C1 segment of cervical spinal cord (tissue), 14 donors: ENCODE data around the gene DNMT3L.

ENCODE experiments used
- DNase-seq, 14 donors: peaks; one replicate each; lab custom pipeline; 2025; lab: John Stamatoyannopoulos, UW

DNMT3L gene

DNA sequence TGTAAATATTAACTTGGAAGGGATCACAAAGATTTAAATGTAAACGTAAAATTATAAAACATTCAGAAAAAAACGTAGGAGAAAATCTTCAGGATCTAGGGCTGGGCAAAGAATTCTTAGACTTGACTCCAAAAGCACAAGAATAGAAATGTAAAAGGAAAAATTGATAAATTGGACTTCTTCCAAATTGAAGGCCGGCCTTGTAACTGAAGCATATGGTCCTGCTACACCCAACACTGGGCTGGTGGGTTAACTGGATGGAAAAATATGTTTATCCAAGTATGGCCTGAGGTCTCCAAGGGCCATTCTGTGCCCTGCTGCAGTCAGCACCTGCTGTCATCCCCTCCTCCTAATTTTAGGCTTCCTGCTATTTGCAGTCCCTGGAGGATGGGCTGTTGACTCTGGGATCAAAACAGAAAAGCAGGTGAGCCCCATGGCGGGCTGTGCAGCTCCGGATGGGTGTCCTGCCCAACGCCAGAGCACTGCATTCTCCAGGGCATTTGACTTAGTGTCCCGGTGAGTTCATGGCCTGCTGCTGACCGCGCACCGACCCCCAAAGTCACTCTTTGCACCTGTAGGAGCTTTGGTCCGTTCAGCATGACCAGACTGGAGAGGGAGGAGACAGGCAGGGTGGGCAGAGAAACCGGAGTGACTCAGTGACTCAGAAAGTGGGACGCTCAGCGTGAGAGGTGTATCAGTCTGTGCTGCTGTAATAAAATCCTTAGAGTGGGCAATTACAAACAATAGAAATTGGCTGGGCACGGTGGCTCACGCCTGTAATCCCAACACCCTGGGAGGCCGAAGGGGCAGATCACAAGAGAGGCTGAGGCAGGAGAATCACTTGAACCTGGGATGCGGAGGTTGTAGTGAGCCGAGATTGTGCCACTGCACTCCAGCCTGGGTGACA lies 17.9 kb upstream of the DNMT3L start:
- DNase-seq: no peak

DNA sequence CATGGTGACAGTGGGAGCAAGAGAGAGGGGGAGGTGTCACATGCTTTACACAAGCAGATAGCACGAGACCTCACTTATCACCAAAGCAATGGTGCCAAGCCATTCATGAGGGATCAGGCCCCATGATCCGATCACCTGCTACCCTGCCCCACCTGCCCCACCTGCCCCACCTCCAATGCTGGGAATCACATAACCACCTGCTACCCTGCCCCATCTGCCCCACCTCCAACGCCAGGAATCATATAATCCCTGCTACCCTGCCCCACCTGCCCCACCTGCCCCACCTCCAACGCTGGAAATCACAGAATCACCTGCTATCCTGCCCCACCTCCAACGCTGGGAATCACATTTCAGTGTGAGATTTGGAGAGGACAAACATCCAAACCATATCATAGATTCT lies 13.3 kb upstream of the DNMT3L start:
- DNase-seq: no peak

DNA sequence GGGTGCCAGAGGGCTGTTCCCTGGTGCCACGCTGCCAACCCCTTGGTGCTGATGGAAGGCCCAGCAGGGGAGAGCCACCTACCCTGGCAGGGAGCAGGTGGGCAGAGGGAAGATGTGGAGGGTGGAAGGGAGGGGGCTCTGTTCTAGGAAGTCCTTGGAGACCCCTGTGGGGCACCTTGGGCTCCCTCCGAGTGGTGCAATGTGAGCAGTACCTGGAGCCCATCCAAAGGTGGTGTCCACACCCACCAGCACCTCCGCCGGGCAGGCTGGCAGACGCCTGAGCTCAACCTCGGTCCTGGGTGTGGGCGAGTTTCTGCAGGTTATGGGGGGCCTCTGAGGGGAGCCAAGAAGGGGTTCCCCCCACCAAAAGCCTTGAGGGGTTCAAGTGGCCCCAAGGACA lies 11.3 kb upstream of the DNMT3L start:
- no peak for DNase-seq

DNA sequence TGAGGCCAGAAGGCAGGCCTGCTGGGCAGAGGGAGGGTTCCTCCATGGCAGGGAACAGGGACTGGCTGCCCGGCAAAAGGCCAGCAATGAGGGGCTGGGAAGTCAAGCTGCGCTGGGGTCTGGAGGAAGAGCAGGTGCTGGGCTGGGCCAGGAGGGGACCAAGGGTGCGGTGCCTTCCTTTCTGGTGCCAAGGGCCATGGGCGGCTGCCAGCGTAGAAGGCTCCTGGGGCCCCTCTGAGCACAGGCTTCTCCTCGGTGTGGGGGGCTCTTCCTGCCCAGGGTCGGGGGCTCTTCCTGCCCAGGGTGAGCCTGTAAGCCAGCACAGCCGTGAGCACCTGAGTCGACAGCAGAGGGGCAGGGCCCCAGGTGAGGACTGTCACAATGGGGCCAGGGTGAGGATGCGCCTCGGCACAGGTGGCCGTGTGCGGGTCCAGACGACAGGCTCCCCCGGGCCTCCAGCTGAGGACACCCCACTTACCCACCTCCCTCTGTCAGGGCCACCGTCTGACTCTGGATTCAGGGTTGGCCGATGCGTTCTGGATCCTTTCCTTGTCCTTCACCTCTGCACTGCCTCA lies 10.7 kb upstream of the DNMT3L start:
- no peak for DNase-seq

DNA sequence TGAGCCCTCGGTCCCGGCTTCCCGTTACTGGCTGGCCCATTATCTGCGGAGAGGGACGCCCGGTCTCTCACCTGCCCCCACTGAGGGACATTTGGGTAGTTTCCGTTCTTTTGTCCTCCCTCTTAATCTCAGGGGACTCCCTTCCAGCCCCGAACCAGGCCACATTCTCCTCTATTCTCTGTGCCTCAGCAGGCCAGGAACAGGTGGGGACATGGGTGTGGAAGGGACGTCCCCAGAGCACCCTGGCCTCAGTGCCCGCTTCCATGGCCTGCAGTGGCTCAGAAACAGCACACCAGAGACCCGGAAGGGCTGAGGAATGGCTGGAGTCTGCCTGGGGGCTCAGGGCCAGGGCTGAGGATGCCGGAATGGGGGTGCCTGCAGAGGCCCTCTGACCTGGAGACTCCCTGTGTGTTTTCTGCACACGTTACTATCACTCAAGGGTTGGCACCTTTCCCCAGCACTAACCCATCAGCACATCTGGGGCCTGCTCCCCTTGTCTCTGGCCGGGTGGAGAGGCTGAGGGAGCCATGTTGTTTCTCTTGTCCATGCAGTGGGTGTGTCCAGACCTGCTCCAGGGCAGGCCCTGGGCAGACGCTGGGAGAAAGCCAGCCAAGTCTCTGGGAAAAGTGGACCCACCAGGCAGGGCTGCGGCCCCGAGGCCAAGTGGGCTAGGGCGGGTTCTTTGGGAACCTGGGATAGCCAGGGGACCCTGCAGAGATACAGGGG lies 10.0 kb upstream of the DNMT3L start:
- DNase-seq: no peak

DNA sequence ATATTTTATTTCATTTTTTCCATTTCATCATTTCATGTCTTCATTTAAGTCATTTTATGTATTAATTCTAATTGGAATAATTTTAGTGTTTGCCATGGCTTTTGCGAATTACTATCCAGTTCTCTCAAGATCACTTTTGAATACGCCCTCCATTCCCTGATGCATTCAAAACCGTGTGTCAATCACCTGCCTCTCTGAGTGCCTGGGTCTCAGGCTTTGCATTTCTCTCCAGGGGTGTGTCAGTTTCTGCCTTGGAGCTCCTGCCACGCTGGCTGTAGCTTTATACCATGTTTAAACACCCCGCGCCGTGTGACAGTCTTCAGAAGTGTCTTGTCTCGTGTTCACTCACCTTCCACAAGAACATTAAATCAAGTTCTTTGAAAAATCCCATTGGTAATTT lies 7.4 kb upstream of the DNMT3L start:
- no peak for DNase-seq

DNA sequence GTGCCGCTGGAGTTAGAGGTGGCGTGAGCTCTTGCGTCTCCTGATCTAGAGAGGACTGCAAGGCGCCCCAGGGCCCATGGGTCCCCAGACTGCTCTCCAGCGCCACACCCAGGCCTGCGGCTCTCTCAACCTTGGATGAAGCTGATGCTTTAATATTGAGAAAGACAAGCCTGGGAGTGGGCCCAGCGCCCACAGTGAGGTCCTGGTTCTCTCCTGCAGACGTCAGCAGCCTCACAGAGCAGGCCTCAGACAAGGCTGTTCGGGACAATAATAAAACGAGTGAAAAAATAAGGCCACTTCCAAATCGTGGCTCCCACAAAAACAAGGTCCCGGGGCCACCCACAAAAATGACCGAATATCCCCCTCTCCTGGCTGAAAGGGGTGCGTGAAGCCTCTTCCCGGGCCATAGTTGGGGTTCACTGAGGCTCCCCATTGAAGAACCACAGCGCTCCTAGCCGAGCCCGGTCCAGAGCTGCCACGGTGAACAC lies 6.0 kb upstream of the DNMT3L start:
- DNase-seq: no peak

DNA sequence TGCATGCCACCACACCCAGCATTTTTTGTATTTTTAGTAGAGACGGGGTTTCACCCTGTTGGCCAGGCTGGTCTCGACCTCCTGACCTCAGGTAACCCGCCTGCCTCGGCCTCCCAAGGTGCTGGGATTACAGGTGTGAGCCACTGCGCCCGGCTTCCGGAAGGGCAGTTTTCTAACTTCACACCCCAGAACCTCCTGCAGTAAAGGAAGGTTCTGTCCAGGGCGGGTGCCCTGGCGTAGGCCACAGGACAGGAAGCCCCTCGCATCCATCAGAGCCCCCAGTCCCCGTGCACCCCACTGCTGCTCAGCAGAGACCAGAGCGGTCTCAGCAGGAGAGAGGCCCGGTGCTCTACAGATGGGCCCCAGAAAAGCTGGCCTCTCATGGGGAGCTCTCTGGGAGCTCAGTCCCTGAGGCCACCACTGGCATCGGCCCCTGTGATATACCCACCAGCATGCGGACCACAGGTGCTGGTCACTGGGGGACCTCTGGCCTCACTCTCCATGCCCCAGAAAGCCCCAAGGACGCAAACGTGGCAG lies 4.1 kb upstream of the DNMT3L start:
- DNase-seq: no peak

DNA sequence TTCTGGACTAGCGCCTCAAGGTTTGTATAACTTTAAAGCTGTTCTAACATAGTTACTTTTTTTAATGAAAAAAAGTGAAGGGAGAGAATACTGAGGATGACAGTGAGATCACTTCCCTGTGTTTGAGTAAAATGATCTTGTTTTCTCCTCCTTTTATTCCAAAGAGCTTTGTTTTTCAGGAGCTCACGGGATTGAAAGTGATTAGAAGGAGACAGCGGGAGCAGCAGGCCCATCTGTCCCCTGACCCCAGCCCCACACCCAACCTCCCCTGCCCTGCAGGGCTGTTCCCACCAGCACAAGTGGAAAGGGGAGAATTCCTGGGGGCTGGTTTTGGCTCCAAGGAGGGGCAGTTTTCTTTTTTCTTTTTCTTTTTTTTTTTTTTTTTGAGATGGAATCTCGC lies 2.1 kb upstream of the DNMT3L start:
- no peak for DNase-seq

DNA sequence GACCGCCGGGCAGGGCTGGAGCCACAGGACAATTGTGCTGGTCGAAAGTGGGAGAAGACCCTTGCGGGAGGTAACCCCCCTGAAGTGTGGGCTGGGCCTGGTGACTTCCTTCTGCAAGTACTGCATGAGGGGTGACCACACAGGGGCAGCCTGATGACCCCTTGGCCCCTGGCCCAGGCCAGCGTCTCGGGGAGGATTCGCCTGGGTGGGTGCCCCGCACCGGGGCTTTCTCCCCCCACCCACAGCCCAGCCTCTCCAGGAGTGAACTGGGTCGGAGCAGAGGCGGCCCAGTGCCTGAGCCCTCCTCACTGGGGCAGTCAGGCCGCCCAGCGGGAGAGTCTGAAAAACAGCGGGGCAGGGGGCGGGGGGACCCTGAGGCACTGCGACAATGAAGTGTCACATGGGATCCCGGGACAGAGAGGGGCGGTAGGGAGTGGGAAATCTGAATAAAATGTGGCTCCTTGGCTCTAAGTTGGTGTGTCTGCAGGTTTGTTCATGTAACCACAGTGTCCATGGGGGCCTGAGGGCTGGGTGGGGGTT lies 1.6 kb upstream of the DNMT3L start:
- no peak for DNase-seq

DNA sequence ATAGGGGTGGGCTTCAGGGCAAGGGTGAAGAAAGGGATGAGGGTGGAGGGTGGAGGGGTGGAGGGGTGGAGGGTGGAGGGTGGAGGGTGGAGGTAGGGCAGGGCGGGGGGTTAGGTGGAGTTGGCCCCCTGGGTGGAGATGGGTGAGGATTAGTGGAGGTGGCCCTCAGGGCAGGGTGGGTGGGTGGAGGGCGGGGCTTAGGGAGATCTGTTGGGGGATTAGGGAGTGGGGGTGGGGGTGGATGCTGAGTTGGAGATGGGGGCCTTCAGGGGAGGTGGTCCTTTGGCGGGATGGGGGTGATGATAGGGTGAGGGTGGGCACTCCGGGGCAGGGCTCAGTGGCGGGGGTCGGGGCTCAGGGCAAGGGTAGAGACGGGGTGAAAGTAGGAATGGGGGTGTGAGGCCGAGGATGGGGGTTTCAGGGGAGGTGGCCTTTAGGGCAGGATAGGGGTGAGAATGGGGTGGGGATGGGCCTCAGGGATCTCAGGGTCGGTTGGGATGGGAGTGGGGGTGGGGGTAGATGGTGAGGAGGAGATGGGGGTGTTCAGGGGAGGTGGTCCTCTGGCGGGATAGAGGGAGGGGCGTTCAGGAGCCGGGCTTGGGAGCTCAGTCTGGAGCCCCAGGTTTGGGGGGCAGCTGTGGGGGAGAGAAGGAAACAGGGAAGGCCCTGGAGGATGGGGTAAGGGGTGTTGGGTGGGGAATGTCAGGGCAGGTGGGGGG lies 800 bp upstream of the DNMT3L start:
- DNase-seq: no peak

DNA sequence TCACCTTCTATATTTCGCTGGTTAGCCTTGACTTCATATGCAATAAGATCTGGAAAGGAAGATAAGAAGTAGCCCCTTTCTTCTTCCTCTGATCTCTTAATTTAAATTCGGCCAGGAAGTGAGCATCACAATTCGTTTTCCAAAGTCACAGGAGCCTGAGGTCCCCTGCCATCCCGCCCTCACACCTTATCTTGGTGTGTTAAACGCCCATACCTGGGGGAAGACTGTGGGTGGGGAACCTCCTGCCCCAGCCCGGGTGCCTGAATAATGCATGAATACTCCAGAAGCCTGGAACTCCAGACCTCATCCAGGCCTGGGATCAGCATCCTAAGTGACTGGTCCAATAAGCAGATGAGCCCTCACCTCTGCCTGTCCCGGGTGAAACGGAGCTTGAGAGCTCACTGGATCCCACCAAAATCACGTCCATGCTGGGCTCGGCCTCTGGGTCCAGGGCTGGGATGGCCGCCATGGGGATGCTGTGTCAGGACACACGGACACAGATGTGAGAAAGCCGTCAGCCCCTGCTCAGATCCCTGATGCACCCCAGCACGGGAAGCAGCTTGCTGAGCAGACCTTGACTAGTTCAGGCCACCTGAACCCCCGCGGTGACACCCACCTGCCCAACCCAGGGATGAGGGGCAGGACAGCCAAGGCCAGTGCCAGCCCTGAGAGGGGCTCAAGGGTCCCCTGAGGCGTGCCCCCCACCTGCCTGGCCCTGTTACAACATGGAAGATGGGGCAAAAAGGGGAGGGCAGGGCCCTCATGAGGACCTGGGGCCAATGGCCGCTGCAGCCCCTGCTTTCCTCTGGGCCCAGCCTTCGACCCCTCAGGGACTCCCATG lies 686 bp downstream of the DNMT3L start:
- no peak for DNase-seq

DNA sequence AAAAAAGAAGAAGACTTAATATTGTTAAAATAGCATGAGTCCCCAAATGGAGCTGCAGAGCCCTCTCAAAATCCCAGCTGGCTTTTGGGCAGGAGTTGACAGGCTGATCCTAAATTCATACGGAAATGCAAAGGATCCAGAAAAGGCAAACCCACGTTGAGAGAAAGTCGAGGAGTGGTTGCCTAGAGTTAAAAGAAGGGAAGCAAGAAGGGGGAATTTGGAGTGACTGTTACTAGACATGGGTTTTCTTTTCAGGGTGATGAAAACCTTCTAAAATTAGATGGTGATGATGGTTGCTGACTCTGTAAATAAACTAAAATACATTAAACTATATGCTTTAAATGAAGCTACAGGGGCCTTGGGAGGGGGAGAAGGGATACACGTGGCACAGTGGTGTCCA lies 1.6 kb downstream of the DNMT3L start:
- DNase-seq: no peak

DNA sequence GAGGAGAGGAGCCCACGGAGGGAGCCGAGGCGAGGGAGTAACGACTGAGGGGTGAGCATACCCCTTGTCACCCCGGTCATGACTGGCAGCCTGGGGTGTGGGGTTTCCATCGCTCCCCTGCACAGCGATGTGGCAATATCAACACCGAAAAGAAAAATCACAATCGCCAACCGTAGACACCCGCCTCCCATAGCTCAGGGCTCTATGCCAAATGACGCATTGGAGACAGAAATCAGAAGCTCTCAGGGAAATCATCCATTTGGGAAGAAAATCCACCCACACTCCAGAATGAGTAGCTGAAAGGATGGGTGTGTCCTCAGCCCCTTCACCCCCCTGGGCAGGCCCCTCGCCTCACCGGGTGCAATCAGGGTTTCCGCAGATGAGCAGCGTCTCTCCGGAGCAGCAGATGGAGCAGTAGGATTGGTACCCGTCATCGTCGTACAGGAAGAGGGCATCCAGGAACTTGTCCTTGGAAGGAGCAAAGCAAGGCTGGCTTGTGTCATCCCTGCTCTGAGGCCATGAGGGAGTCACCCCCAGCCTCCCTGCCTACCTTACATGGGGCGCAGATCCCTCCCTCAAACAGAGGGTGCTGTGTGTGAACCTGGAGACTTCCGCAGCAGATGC lies 2.5 kb downstream of the DNMT3L start:
- no peak for DNase-seq

DNA sequence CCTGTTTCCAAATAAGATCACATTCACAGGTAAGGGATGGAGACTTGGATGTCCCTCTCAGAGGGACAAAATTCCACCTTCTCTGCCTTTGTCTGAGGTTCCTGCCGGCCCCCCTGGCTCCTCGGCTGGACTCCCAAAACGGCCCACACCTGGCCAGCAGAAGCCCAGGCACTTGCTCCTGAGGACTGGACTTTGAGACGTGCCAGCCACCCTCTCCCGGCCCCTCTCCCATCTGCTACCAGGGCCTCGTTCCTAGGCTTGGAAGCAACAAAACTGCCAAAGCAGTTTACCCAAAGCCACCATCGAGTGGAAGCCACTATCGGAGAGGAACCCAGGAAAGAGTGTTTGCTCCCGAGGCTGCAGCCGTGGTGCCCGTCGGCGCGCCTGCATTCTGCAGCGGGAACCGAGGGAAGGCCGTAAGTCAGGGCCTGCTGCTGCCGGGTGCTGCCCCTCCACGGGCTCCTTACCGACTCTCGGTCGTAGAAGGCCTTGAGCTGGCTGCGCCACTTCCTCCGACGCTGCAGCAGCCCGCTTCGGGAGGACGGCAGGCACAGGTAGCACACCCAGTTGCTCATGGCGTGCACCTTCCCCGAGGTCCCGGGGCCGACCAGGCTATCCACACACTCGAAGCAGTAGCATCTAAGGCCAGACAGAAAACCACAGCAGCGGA lies 3.5 kb downstream of the DNMT3L start:
- DNase-seq: no peak

DNA sequence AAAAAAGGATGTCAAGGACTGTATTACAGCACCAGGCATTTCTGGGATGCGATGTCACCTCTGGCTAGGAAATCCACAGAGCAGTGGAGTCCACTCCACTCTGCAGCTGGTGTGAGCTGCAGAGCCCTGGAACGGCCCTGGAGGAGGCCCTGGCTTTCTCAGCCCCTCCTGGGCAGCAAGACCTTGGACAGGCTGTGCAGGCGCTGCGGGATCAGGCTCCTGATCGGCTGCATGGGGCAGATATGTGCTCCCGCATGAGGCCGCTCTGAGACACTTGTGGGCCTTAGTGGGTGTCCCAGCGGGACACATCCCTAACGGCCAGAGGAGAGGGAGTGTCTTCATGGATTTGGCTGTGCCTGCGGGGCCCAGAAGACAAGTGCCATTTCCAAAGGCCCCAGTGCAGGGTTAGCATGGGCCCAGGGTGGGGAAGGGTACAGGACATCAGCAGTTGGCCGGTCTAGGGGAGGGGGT lies 6.2 kb downstream of the DNMT3L start:
- DNase-seq: no peak

DNA sequence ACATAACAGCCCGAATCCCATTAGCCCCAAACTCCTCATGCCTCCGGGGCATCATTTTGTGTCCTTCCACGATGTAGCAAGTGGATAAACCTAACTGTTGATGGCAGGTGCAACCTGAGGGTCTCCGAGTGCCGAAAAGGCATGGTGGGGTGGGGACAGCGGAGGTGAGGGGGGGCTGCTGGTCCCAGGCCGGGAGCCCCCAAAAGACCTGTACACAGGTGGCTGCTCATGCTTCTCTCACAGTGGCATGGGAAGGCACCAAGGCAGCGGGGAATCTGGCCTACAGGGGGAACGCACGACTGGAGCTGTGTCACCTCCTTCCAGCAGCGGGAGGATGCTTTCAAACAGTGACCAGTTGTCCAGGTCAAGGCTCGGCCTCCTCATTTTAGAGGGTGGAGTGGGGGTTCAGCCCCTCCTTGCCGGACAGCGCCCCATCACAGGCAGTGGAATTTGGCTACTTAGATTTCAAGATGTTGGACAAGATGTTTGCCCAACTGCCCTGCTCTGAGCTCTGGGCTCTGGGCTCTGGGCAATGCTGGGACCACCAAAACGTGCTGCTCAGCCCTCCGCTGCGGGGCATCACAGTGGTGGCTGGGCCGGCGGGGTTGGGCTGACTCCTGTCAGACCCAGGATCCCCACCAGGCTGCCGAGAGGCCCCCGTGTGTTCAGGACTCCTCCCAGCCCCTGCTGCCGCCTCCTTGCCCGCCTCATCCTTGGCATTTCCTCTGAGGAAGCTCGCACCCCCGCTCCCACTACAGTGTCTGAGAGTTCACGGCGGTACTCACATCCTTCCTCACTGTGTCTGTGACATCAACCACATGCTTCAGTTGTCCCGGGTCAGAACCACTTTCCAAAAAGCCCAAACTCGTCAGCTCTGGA lies 7.6 kb downstream of the DNMT3L start:
- DNase-seq: no peak
